Mammary epithelial cell (primary cell): ENCODE data around the gene SMYD4.

ENCODE experiments used
- EZH2 ChIP-seq: IDR thresholded peaks from 2 replicates; pipeline ENCODE4 v1.6.1; 2012; ENCODE audit warnings: low read length, inconsistent platforms, borderline replicate concordance
- TF ChIP-seq, protein P1 (sequence below), 2 donors: IDR thresholded peaks in 1 of 2; conservative IDR thresholded peaks in 1 of 2; 2 replicates each; pipeline ENCODE4 v1.5.1; 2011 to 2012; ENCODE audit warnings: inconsistent platforms in 2 of 2, low read length in 2 of 2, mild to moderate bottlenecking in 2 of 2, control low read depth in 1 of 2, low read depth in 1 of 2; ENCODE audit not compliant: insufficient read depth in 1 of 2; ENCODE audit errors: extremely low read depth in 1 of 2

DNA sequence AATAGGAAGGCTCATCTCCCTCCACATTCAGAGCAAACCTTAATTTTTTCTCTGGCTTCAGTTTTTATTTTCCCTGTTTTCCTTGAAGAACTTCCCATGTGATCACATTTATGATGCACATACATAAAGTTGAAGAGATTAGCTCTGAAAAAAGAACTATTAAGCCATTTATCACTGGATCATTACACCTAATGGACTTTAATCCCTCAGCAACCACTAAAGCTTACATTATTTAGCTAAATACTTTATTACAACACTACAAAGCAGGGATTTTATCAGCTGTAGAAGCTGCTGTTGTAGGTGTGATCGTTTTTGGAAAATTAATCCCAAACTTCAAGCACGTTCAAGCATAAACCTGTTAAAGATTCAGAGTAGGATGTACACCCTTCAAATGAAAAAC, 21.1 kb downstream of the SMYD4 start:
- no peak for TF ChIP-seq EZH2
- TF ChIP-seq, protein P1, sequence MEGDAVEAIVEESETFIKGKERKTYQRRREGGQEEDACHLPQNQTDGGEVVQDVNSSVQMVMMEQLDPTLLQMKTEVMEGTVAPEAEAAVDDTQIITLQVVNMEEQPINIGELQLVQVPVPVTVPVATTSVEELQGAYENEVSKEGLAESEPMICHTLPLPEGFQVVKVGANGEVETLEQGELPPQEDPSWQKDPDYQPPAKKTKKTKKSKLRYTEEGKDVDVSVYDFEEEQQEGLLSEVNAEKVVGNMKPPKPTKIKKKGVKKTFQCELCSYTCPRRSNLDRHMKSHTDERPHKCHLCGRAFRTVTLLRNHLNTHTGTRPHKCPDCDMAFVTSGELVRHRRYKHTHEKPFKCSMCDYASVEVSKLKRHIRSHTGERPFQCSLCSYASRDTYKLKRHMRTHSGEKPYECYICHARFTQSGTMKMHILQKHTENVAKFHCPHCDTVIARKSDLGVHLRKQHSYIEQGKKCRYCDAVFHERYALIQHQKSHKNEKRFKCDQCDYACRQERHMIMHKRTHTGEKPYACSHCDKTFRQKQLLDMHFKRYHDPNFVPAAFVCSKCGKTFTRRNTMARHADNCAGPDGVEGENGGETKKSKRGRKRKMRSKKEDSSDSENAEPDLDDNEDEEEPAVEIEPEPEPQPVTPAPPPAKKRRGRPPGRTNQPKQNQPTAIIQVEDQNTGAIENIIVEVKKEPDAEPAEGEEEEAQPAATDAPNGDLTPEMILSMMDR (conservative IDR thresholded peaks at IDR 0.05 in 1 of 2, IDR thresholded peaks at IDR 0.05 in 1 of 2; ENCODE audit: extremely low read depth in 1 of 2, insufficient read depth in 1 of 2, low read depth in 1 of 2, low read length in 2 of 2) = no peak
